IPS-11a (cell line): ENCODE data around the gene ACAP1.
"Not testable (repeated sequence)": the region's sequence is repeated elsewhere in the genome, so short reads cannot be mapped to it uniquely, and the experiment has no call there.

ENCODE experiments used
- H3K4me3 ChIP-seq: one replicate; pipeline ENCODE4 v1.5.1; 2013; ENCODE audit warnings: low read depth, low read length, control low read depth

Gene ACAP1

DNA sequence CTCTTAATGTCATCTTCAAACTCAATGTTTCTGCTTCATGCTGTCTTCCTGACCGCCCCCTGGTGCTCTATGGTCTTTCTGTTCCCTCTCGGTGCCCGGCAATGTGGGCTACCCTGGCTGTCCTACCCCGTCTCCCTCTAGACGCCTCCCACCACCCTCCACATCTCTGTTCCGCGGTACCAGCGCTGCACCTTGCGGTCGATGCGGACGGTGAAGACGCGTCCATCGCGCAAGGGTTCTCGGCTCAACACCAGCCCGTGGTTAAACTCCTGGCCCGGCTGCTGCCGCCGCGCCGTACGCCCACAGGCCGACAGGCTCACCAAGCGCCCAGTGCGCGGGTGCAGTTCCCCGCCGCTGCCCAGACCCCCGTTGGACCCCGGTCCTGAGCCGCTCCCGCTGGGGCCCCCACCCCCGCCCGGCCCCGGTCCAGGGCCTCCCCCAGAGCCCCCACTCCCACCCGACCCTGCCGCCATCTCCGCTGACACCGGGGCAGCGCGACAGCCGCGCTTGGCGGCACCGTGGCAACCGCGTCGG is 7.4 kb upstream of the ACAP1 start, which contains the start of gene NEURL4:
NEURL4 (minus strand) TSS at position 496 of the 534 bp plus-strand sequence; CDS start at position 473, 23 bp downstream.
- peak within 1 kb of the TSS; percentile 97 for H3K4me3 ChIP-seq

DNA sequence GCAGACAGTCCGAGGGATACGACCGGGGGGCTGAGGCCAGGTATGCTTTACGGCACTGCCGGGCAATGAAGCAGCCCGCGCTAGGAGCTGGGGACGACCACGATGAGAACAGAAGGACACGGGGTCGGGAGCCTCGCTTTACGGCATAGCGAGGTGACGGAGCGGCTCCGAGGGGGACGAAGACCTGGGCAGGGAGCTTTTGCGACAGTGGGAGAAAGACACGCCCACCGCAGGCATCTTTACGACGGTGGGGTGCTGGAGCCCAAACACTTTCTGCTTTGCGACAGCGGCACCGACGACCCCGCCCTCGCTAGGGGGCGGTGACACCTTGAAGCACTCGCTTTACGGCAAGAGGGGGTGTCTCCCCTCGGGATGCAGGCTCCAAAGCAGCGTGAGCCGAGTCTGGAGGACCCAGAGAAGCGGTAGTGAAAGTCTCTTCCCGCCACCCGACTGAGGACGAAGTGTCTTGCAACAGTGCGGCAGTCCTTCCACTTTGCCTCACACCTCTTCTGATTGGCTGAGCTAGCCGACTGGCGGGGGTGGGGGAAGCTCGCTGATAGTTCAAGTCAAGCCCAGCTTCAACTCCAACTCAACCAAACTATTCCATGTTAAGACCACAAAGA is 6.8 kb upstream of the ACAP1 start:
- peak overlapping the region; percentile 97 for H3K4me3 ChIP-seq

DNA sequence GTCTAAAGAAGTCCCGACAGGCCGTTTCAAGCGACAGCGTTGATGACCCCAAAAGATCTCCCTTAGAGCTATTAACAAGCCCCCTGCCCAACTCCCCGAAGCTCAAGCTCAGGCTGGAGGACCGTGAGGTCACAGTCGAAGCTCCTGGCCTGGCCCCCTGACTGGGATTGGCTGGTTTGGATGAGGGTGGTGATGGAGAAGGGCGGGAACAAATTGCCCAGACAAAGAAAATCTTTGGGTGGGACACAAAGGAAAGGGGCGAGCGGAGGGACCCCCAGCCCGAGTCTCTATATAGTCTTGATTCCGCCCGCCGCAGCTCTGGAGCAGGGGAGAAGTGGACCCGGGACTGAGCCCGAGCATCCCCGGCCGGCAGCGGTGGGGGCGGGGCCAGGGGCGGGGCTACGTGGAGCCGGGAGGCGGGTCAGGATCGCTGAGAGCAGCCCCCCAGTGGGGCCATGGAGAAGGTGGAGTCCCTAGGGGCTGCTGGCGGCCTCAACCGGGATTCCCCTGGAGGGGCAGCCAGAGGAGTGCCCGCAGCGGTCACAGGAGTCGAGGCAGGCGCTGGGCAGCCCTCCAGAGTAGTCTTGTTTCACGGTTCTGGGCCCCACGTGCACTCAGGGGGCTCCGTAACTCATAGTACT is 6.2 kb upstream of the ACAP1 start:
- peak overlapping the region; percentile 97 for H3K4me3 ChIP-seq

DNA sequence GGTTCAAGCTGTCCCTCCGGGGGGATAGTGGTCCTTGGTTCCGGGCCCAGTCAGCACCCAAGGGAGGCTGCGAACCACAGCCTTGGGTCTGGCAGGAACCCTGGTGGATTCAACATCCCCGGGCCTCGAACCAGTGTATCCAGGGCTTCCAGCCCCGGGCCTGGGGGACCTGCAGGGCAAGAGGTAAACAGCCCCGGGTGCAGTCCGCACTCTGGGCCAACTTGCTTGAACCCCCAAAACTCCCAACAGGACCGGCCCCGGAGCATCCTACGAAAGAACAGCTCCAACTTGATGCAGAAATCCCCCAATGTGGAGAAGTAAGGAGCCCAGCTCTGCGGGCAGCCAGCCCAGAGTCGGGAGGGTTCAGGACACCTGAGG is 5.7 kb upstream of the ACAP1 start:
- peak overlapping the region; percentile 25 for H3K4me3 ChIP-seq

DNA sequence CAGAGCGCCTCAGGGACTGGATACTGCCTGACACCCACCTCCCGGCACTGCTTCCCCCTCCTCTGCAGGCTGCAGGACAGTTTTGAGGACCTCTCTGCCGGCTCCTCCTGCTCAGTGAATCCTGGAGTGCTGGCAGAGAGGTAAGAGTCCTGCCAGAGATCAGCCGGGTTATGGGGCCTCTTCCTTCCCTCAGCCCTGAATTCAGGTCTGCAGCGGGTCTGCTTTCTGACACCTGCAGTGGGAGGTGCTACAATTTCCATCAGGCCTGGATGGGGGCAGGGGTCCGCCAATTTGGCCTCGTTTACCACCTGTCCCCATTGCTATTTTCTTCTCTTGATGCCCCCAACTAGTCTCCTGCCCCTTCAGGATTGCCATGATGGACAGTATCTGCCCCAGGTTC is 4.2 kb upstream of the ACAP1 start:
- no peak overlapping the region for H3K4me3 ChIP-seq

GRCh38 chr17:7332600-7333069 is 3.7 kb upstream of the ACAP1 start:
- not testable (repeated sequence) for H3K4me3 ChIP-seq

DNA sequence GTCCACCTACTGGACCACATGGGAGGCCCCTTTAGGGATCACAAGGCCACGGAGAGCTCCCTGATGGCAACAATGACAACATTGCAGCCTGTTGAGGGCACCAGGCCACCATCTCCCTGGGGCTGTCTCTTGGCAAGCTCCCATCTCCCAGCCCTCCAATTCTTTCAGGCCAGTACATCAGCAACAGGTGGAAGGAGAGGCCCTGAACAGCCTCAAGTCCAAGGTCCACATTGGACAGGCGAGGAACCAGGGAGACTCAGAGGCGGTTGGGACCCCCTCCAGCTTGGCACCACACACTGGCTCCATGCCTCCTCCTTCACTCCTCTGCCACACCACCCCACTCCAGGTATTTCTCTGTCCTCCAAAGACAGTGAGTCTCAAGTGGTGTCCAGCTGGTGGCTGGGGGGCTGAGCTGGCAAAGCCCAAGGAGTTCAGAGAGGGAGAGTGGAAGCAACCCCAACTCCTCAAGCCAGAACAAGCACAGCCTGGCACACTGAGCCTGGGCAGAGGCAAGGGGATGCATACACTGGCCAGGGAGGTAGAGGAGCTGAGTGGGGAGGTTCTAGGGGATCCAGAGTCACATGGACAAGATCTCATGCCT is 1.3 kb upstream of the ACAP1 start:
- no peak overlapping the region for H3K4me3 ChIP-seq

DNA sequence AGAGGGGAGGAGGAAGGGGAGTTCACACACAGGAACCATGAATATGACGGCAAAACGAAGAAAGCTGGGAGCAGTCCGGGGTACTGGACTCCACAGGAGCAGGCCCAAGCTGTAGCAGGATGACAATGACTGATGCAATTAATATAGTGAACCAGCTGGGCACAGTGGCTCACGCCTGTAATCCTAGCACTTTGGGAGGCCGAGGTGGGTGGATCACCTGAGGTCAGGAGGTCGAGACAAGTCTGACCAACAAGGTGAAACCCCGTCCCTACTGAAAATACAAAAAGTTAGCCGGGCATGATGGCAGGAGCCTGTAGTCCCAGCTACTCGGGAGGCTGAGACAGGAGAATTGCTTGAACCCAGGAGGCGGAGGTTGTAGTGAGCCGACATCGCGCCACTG is 564 bp upstream of the ACAP1 start:
- H3K4me3 ChIP-seq, result not testable (repeated sequence)

- not testable (repeated sequence) for H3K4me3 ChIP-seq
Observed at GRCh38 chr17:7337600-7337999, 1.3 kb downstream of the ACAP1 start.

DNA sequence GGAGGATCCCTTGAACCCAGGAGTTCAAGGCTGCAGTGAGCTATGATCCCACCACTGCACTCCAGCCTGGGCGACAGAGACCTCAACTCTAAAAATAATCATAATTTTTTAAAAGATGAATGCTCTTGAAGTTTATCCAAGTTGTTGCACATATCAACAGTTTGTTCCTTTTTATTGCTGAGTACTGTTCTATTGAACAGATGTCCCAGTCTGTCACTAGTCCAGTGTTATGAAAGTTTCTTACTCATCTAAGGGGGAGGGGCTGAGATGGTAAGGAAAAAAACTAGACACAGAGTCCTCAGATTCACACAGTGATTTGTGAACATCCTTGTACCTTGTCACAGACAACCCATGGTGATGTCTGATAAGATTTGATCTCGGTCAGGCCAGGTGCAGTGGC is 3.9 kb downstream of the ACAP1 start:
- H3K4me3 ChIP-seq, result no peak overlapping the region

- H3K4me3 ChIP-seq, result no peak overlapping the region
Observed at GRCh38 chr17:7341842-7342241, 5.5 kb downstream of the ACAP1 start.

DNA sequence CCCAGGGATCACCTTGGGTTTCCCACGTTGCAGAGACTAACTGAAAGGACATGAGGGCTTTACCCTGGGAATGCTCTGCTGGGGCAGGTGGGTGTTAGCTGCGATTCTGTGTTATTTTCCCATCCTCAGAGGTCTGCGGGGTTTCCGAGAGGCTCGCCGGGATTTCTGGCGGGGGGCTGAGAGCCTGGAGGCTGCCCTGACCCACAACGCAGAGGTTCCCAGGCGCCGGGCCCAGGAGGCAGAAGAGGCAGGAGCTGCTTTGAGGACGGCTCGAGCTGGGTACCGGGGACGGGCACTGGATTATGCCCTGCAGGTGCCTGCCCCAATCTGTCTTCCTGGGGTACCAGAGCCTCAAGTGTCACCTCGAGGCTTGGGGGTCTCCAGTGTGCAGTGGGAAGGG is 6.9 kb downstream of the ACAP1 start:
- H3K4me3 ChIP-seq, result no peak overlapping the region

DNA sequence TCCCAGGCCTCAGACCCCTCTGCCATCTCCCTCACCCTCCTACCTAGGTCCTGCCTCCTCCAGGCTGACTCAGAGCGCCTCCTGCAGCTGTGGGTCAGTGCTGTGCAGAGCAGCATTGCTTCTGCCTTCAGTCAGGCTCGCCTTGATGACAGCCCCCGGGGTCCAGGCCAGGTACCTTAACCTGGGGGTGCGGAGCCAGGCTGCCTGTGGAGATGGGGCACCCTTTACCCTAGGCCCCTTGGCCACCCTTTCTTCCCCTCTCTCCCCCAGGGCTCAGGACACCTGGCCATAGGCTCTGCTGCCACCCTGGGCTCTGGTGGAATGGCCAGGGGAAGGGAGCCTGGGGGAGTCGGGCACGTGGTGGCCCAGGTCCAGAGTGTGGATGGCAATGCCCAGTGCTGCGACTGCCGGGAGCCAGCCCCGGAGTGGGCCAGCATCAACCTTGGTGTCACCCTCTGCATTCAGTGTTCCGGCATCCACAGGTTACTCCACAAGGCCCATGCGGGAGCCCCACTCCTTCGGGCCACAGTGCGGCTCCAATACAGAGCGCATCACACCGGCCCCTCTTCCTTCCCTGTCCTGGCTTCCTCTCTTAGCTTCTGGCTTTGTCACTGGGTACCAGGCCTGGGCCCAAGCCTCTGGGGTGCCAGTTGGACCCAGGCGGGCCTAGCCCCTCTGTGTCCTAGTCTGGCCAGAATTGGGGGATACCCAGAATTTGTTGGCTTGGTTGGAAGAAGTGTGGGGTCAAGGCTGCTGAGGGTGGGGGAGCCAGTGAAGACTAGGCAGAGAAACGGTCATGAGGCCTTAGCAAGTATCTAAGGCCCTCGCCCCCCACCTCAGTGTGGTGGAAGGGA is 10.7 kb downstream of the ACAP1 start:
- H3K4me3 ChIP-seq, result no peak overlapping the region

- no peak overlapping the region for H3K4me3 ChIP-seq
Observed at GRCh38 chr17:7347630-7348477, 11.5 kb downstream of the ACAP1 start.

GRCh38 chr17:7348478-7349242 is 12.3 kb downstream of the ACAP1 start:
- H3K4me3 ChIP-seq, result no peak overlapping the region

GRCh38 chr17:7351665-7352502 is 15.6 kb downstream of the ACAP1 start, which contains the start of gene KCTD11:
KCTD11 (plus strand) TSS chr17:7352162.
- peak within 1 kb of the TSS; percentile 62 for H3K4me3 ChIP-seq

DNA sequence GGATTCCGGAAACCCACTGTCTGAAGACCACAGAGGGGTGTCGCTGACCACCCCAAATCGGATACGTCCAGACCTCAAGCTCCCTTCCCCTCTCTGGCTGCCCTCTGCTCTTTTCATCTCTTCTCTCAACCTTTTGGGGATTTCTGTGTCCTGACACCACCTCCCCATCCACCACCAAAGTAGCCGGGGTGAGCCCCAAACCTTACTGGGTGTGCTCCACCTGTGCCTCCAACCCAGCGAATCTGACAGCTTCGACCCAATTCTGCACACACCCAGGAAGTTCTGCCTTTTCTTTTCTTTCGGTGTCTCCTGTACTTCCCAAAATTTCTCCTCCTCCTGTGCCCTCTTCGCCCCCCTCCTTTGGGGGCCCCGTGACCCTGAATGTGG is 16.2 kb downstream of the ACAP1 start:
- H3K4me3 ChIP-seq, result peak overlapping the region; percentile 49

- H3K4me3 ChIP-seq, result no peak overlapping the region
Observed at GRCh38 chr17:7352910-7353635, 16.7 kb downstream of the ACAP1 start.
